HepG2 (cell line): ENCODE data around the gene PLRG1. TPM values are rescaled to one million over a fixed set of nuclear protein-coding genes. Genes with fewer than 3 reads are reported as not detected.

ENCODE experiments used
- ATAC-seq: fragments of 200-7000 bp; cut with Tn5 transposase; 3 replicates; pipeline ENCODE4 v1.9.1; 2020; ENCODE audit warnings: mild to moderate bottlenecking, moderate library complexity
- BruUV-seq: library from RNA; stranded (reverse); fragments of 400-500 nt; replicated peaks from 2 replicates; lab custom pipeline; 2021; lab: Mats Ljungman, UMichigan
- CTCF ChIA-PET: fragments of 300-600 bp; formaldehyde crosslinking; extraction: SDS; loops from one replicate; lab custom pipeline; 2021; ENCODE audit warnings: low total read pairs, inconsistent platforms, low intra/inter-chr PET ratio; lab: Yijun Ruan, JAX
- POLR2A ChIA-PET: fragments of 350-600 bp; sonication (Branson Sonifier 250); formaldehyde crosslinking; loops from one replicate; lab custom pipeline; 2020; ENCODE audit warnings: antibody characterized with exemption, inconsistent platforms; lab: Yijun Ruan, JAX
- DNase-seq: peaks from one replicate; pipeline ENCODE4 v3.0.0-alpha.2; 2015; ENCODE audit warnings: low spot score
- FAIRE-seq: peaks from 3 replicates; lab custom pipeline; 2011; peaks lifted over from hg19 to GRCh38; lab: Jason Lieb, UNC
- H2AFZ ChIP-seq: one replicate; pipeline ENCODE4 v1.6.1; 2011; ENCODE audit warnings: low read length, inconsistent platforms
- H3K27ac ChIP-seq: fragments of 300-600 bp; 3 replicates; pipeline ENCODE4 v1.8.0; 2011; ENCODE audit warnings: mixed run types, mild to moderate bottlenecking, mixed read lengths, low read length, inconsistent platforms; ENCODE audit not compliant: insufficient read depth; ENCODE audit errors: extremely low read length
- H3K27me3 ChIP-seq, 2 experiments: fragments of 200-600 bp in 1 of 2; 2 replicates in 1 of 2; 3 replicates in 1 of 2; pipeline versions ENCODE4 v1.6.0 to v1.8.0; 2011; ENCODE audit warnings: low read length in 2 of 2, mild to moderate bottlenecking in 2 of 2, moderate library complexity in 2 of 2, inconsistent platforms in 1 of 2; ENCODE audit not compliant: insufficient read depth in 2 of 2, control insufficient read depth in 1 of 2
- H3K36me3 ChIP-seq, 2 experiments: fragments of 200-600 bp in 1 of 2; replicated peaks in 1 of 2; 2 replicates in 1 of 2; 3 replicates in 1 of 2; pipeline versions ENCODE4 v1.5.1 to v1.8.0; 2011; ENCODE audit warnings: low read length in 2 of 2, inconsistent platforms in 1 of 2; ENCODE audit not compliant: insufficient read depth in 2 of 2, control insufficient read depth in 1 of 2
- H3K4me1 ChIP-seq: 2 replicates; pipeline ENCODE4 v1.5.1; 2012; ENCODE audit warnings: low read length, inconsistent platforms; ENCODE audit not compliant: insufficient read depth
- H3K4me2 ChIP-seq: 2 replicates; pipeline ENCODE4 v1.6.0; 2011; ENCODE audit warnings: low read depth, low read length, inconsistent platforms
- H3K4me3 ChIP-seq, 3 experiments: fragments of 200-600 bp in 1 of 3; sonication (generic), shearing (Covaris generic) in 1 of 3; replicated peaks in 1 of 3; 2 replicates each; pipeline ENCODE4 v1.5.1; 2011 to 2016; ENCODE audit warnings: low read length in 3 of 3, inconsistent platforms in 2 of 3, low read depth in 2 of 3, mild to moderate bottlenecking in 2 of 3, control low read depth in 1 of 3, mixed read lengths in 1 of 3; ENCODE audit not compliant: insufficient read depth in 1 of 3
- H3K79me2 ChIP-seq: one replicate; pipeline ENCODE4 v1.6.1; 2011; ENCODE audit warnings: low read length, inconsistent platforms; ENCODE audit not compliant: insufficient read depth
- H3K9ac ChIP-seq: 2 replicates; pipeline ENCODE4 v1.6.0; 2011; ENCODE audit warnings: mild to moderate bottlenecking, low read depth, low read length, inconsistent platforms; ENCODE audit not compliant: insufficient read depth
- H3K9me3 ChIP-seq: 2 replicates; pipeline ENCODE4 v1.5.1; 2012; ENCODE audit warnings: mild to moderate bottlenecking, low read length
- H4K20me1 ChIP-seq: 2 replicates; pipeline ENCODE4 v1.6.0; 2011; ENCODE audit warnings: inconsistent platforms, mild to moderate bottlenecking, low read length, moderate library complexity; ENCODE audit not compliant: insufficient read depth
- AGO2 ChIP-seq: fragments of 200-400 bp; formaldehyde crosslinking; optimal IDR thresholded peaks from 2 replicates; pipeline ENCODE3; 2017; ENCODE audit warnings: mild to moderate bottlenecking, low read depth, low read length, moderate library complexity
- HOMEZ ChIP-seq: IDR thresholded peaks from 2 replicates; pipeline ENCODE4 v1.6.1; 2016; ENCODE audit warnings: low read depth
- ZNF83 ChIP-seq: sonication (generic); formaldehyde crosslinking; IDR thresholded peaks from 2 replicates; pipeline ENCODE4 v1.4.0; 2020; ENCODE audit warnings: missing genetic modification reagents, mild to moderate bottlenecking, borderline replicate concordance
- WGBS: methylation state at CpG from one replicate; pipeline ENCODE4 v1.1.6; 2017; ENCODE audit warnings: low lambda C conversion rate; 5-methylcytosine and 5-hydroxymethylcytosine counted together
- in situ Hi-C: cut with HindIII; loops from 2 replicates; pipeline ENCODE4 v1.10.0; 2017; ENCODE audit warnings: low pct_unique_long_range_greater_than_20kb; ENCODE audit not compliant: extremely low pct_ligation_motif_present
- intact Hi-C: fragments of 100-400 bp; cut with micrococcal nuclease; formaldehyde crosslinking; loops from one replicate; pipeline ENCODE4 v1.10.0; 2022; ENCODE audit not compliant: unreplicated experiment
- polyA plus RNA-seq, 8 experiments: library from polyadenylated mRNA; depleted of rRNA in 3 of 8; stranded (reverse) in 7 of 8; unstranded in 1 of 8; fragments of >200 nt; fragmentation: Illumina TruSeq in 4 of 8; extraction: Trizol in 4 of 8; gene quantifications; 2 replicates each; pipeline versions ENCODE4 v1.2.1 to v1.2.3, GENCODE V29; 2011 to 2016; ENCODE audit warnings: low read depth in 4 of 8, missing spikeins in 1 of 8, mixed read lengths in 1 of 8; ENCODE audit not compliant: insufficient read depth in 1 of 8
- total RNA-seq, 5 experiments: library from RNA; depleted of rRNA; stranded (reverse); fragments of >200 nt; fragmentation: Illumina TruSeq; extraction: Trizol; gene quantifications; 2 replicates each; pipeline ENCODE4 v1.2.3, GENCODE V29; 2016; ENCODE audit warnings: low read depth in 1 of 5
- TF ChIP-seq, protein P1 (sequence below): IDR thresholded peaks from 2 replicates; pipeline ENCODE4 v1.6.1; 2016; ENCODE audit warnings: mild to moderate bottlenecking, missing biosample characterization, missing genetic modification reagents

PLRG1 gene
- total and polyA plus RNA-seq, 2 of the 13 experiments (the other 11 are each of a cell fraction or from before 2014, with no cell fraction given): 77.3 to 110 TPM

GRCh38 chr4:154569028-154569427 is 18.8 kb upstream of the PLRG1 start (continued):
- TF ChIP-seq HOMEZ (CRISPR knock-in tag) (peak; percentile 81), ZNF83 (CRISPR knock-in tag) (no peak)

GRCh38 chr4:154566639-154567204 is 16.5 kb upstream of the PLRG1 start:
- TF ChIP-seq, protein P1, sequence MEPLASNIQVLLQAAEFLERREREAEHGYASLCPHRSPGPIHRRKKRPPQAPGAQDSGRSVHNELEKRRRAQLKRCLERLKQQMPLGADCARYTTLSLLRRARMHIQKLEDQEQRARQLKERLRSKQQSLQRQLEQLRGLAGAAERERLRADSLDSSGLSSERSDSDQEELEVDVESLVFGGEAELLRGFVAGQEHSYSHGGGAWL: no peak
- TF ChIP-seq AGO2: peak; percentile 6
- Histone ChIP-seq H3K36me3 (peaks cover 0 to 4% of the 10 kb centered on the region in 2 experiments; a peak in 1 of 5 replicates), H3K27me3 (no peaks in the 10 kb centered on the region; a peak in 1 of 5 replicates), H4K20me1 (no peaks in the 10 kb centered on the region), H3K79me2 (peaks cover 8% of the 10 kb centered on the region), H3K9ac (no peak overlapping the region), H2AFZ (no peak overlapping the region), H3K4me2 (no peak overlapping the region), H3K4me1 (peaks cover 22% of the 10 kb centered on the region), H3K9me3 (no peaks in the 10 kb centered on the region), H3K27ac (no peak overlapping the region), H3K4me3 (no peak overlapping the region)
- no TSS peak for BruUV-seq
- ATAC-seq: no peak
- in situ Hi-C loops: no loop called here
- no peak for DNase-seq
- intact Hi-C loops: no loop called here
- POLR2A ChIA-PET: interaction anchor here (1.5 to 2.5 kb wide), 3 partner anchors 14 to 51 kb away, joined by 4 to 9 read pairs (median 5); partner anchors contain the start of gene FGG
- WGBS: 93% methylated on average over 5 of the region's 5 CpGs
- no peak for FAIRE-seq
- CTCF ChIA-PET: no interaction called here
